ENCODE data around the gene RAP2B.
"Not testable (repeated sequence)": the region's sequence is repeated elsewhere in the genome, so short reads cannot be mapped to it uniquely, and the experiment has no call there.

- TF ChIP-seq EP300 (IDR thresholded peaks at IDR 0.05; ENCODE audit: borderline replicate concordance in 1 of 2, low read depth in 1 of 2, low read length in 1 of 2); FOXJ3 (CRISPR knock-in tag; IDR thresholded peaks at IDR 0.05); CHD2 (IDR thresholded peaks at IDR 0.05; ENCODE audit: low read length, partially characterized antibody): not testable (repeated sequence)
These were observed 47.8 kb upstream of the RAP2B start for GRCh38 chr3:153114270-153114669.

Data from SK-N-SH (cell line).